Sciatic nerve (tissue), 2 donors: ENCODE measurements around the gene C1orf159. TPM values are rescaled to one million over a fixed set of nuclear protein-coding genes. Genes with fewer than 3 reads are reported as not detected.
"Not testable (repeated sequence)": the region's sequence is repeated elsewhere in the genome, so short reads cannot be mapped to it uniquely, and the experiment has no call there.

Experiments
- ATAC-seq: fragments of 200-7000 bp; cut with Tn5 transposase; one replicate; pipeline ENCODE4 v1.9.1; 2020; ENCODE audit warnings: mild to moderate bottlenecking, moderate library complexity
- DNase-seq: peaks from one replicate; pipeline ENCODE4 v3.0.0-alpha.2; 2020; ENCODE audit warnings: low spot score
- intact Hi-C: fragments of 100-400 bp; cut with DNase I; formaldehyde crosslinking; loops from one replicate; pipeline ENCODE4 v1.14.2; 2022
- total RNA-seq: library from RNA; stranded (reverse); fragmentation: NEBNext Ultra II Directional; extraction: Animal tissue kit (Norgen Biotek cat#: 25700); gene quantifications from one replicate; pipeline ENCODE4 v1.2.1, GENCODE V29; 2021
- donor health status: DM: no; HTN: no; CAD: no.
- donor health status: DM: no; HTN: no; CAD: no.

The C1orf159 gene
- total RNA-seq, 1 donor from 2014 or later, result 12.0 TPM

- ATAC-seq, intact Hi-C loops: not testable (repeated sequence)
- peak; percentile 26 for DNase-seq
Observed at GRCh38 chr1:1104152-1104551, 11.7 kb downstream of the C1orf159 start.

DNA sequence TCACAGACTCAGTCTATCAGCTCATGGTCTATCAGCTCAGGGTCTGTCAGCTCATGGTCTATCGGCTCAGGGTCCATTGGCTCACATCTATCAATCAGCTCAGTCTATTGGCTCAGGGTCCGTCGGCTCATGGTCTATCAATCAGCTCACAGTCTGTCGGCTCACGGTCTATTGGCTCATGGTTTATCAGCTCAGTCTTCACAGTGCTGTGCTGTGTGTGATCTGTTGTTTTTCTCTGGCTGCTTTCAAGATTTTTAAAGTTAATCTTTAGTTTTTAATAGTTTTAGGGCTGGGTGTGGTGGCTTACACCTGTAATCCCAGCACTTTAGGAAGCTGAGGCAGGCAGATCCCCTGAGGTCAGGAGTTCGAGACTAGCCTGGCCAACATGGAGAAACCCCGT, 14.4 kb downstream of the C1orf159 start:
- intact Hi-C loops, result no loop called here
- no peak for DNase-seq
- ATAC-seq, result no peak

DNA sequence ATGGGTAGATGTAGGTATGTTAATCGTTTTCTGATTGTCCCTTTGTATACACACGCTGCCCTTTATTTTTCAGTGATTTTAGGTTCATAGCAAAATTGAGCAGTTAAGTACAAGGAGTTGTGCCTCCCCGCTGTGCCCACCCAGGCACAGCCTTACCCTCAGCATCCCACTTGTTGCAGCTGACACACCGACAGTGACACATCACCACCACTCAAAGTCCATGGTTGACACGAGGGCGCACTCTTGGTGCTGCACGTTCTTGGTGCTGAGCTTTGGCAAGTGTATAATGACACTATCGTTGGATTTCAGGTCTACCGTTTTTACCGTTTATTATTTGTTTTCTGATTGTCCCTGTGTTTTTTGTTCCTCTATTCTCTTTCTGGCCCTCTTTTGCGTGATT, 15.6 kb downstream of the C1orf159 start:
- intact Hi-C loops, result no loop called here
- ATAC-seq (no peak), DNase-seq (no peak)

GRCh38 chr1:1099506-1100183, 16.2 kb downstream of the C1orf159 start:
- intact Hi-C loops, result no loop called here
- ATAC-seq, result no peak
- no peak for DNase-seq

DNA sequence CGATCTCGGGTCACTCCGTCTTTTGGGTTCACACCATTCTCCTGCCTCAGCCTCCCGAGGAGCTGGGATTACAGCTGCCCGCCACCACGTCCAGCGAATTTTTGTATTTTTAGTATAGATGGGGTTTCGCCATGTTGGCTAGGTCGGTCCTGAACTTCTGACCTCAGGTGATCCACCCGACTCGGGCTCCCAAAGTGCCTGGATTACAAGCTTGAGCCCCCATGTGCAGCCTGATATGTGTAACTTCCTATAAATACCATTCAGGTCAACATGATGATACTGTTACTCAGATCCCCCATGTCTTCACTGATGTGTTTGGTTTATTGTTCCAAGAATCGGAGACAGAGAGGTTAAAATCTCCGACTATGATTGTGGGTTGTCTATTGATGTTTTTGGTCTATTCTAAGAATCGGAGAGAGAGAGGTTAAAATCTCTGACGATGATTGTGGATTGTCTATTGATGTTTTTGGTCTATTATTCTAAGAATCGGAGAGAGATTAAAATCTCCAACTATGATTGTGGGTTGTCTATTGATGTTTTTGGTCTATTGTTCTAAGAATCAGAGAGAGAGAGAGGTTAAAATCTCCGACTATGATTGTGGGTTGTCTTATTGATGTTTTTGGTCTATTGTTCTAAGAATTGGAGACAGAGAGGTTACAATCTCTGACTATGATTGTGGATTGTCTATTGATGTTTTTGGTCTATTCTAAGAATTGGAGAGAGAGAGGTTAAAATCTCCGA, 17.0 kb downstream of the C1orf159 start:
- intact Hi-C loops, result no loop called here
- ATAC-seq, result no peak
- no peak for DNase-seq

DNA sequence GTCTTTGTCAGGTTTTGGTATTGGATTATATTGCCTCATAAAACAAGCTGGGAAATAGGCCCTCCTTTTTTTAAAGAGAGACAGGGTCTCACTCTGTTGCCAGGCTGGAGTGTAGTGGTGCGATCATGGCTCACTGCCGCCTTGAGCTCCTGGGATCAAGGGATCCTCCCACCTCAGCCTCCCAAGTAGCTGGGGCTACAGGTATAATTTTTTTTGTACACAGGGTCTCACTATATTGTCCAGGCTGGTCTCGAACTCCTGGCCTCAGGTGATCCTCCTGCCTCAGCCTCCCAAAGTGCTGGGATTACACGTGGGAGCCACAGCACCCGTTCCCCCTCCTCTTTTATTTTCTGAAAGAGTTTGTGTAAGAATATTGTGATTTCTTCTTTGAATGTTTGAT, 19.8 kb downstream of the C1orf159 start:
- not testable (repeated sequence) for DNase-seq

DNA sequence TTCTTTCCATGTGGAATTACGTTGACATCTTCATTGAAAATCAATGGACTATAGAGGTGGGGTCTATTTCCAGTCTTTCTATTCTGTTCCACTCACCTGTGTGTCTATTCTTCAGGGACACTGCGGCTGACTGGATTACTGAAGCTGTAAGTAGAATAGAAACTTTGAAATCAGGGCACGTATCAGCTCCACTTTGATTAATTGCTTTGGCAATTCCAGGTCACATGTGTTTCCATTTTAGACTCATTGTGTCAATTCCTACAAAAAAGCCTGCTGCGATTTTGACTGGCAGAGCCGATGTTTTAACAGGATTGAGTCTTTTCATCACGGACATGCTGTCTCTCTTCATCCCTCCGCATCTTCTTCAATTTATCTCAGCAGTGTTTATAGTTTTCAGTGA, 20.9 kb downstream of the C1orf159 start:
- DNase-seq (no peak), ATAC-seq (no peak)
- intact Hi-C loops, result no loop called here

More for the DNA sequence above, 19.8 kb downstream of the C1orf159 start:
- intact Hi-C loops, ATAC-seq: not testable (repeated sequence)

DNA sequence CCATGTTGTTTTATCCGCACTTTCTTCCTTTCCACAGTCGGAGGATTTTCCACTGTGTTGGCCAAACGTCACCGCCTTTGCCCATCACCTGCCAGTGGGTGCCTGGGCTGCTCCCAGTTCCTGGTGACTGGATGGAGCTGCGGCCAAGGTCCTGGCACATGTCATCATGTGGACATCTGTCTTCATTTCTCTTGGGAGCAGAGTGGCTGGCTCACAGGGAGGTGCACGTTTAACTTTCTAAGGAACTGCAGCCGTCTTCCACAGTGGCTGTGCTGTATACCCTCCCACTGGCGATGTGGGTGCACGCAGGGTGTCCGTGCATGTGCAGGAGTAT, 22.3 kb downstream of the C1orf159 start:
- ATAC-seq (no peak), DNase-seq (peak; percentile 41)
- intact Hi-C loops, result no loop called here

DNA sequence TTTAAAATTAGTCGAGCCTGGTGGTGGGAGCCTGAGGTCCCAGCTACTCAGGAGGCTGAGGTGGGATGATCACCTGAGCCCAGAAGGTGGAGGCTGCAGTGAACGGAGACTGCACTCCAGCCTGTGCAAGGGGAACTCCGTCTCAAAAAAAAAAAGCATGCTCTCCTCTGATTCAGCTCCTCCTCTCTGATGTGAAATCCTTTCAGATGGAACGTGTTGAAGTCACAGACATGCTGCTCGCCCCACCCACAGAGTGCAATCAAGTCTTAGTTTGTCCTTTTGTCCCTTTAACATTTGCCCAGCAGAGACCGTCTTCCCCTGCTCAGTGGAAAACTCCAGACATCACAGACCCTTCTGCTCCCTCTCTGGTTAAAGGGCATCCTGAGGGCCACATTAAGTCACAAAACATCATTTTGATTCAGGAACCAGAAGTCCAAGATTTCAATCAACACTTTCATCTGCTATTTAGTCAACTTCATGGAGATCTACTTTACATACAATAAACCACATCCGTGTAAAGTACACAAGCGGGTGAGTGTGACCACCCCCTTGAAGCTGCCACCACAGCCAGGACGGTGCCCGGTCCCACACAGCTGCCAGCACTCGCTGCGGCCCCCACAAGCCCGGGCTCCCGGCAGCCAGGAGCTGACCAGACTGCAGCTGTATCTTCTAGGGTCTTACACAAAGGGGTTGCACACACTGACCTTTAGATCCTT, 22.8 kb downstream of the C1orf159 start:
- intact Hi-C loops, result no loop called here
- ATAC-seq (no peak), DNase-seq (no peak)

- peak; percentile 51 for DNase-seq
- intact Hi-C loops, result no loop called here
- no peak for ATAC-seq
Observed at GRCh38 chr1:1092149-1092855, 23.6 kb downstream of the C1orf159 start.

DNA sequence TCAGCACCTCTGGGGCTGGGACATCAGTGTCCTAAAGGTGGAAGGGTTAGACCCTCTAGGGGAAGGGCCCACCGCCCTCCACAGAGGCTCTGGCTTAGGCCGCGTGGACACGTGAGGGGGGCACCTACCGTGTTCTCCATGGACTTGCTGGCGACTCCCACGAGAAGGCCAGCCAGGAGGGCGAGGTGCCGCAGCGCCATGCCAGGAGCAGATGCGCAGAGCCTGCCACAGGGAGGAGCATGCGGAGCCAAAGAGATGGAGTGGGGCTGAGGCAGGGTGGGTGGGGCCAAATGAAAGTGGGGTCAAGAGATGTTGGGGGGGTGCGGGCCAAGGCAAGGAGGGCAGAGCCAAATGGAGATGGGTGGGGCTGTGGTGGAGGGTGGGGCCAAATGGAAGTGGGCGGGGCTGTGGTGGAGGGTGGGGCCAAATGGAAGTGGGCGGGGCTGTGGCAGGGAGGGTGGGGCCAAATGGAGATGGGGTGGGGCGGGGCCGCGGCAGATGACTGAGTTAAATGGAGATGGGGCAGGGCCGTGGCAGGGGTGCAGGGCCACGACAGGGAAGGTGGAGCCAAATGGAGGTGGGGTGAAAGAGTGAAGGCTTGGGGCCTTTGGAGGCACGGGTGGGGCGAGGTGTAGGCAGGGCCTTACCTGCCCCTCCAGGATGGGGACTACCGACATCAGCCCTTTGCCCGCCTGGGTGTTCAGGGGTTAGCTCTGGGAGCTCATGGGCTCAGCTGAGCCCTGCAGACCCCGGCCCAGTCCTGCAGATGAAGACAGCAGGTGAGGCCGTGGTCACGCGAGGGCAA, 24.3 kb downstream of the C1orf159 start:
- peak; percentile 56 for DNase-seq
- intact Hi-C loops, result no loop called here
- no peak for ATAC-seq

DNA sequence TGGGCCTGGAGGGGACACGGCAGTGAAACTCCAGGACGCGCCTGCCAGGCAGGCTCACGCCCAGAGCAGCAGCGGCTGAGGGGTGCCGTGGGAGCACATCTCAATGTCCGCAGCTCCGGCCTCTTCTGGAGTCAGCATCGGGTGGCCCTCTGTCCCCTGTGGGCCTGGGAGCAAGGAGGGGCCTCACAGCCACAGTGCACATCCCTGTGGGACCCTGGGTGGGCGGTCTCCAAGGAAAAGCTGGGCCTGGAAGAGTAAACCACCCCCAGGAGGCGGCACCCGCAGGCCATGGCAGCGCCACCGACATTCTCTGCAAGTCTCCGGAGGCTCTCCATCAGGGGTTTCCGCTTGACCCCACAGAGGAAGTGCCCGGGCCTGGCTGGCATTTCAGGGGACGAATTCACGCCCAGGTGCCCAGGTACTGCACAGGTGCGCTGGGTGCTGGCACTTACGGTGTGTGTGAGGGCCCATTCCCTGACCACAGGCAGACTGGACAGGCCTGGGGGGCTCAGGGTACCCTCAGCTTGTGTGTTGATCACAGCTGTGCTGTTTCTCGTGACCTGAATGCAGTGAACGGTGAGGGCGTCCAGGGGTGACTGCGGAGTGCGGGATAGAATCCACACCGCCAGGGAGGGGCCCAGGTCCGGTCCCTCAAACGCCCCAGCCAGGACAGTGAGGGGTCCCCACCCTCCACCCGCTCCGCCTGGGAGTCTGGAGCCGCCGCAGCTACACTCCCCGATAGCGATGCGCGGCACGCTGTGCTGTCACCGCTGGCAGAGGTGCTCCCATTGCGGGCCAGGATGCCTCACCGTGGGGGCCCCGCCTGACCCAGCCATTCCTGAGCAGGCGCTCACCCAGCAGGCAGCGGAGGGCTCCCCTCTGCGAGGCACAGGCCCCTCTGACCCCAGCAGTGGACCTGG, 25.2 kb downstream of the C1orf159 start:
- DNase-seq (peak; percentile 51), ATAC-seq (no peak)
- intact Hi-C loops, result no loop called here

- DNase-seq (peak; percentile 50), ATAC-seq (no peak)
- intact Hi-C loops, result no loop called here
Observed at GRCh38 chr1:1089731-1090423, 26.0 kb downstream of the C1orf159 start.

- no peak for ATAC-seq
- peak; percentile 58 for DNase-seq
- intact Hi-C loops, result no loop called here
Observed at GRCh38 chr1:1088801-1089680, 26.8 kb downstream of the C1orf159 start.

- DNase-seq (no peak), ATAC-seq (no peak)
- intact Hi-C loops, result no loop called here
Observed at GRCh38 chr1:1088029-1088800, 27.7 kb downstream of the C1orf159 start.
